Endothelial cell of umbilical vein (primary cell): Measurements from ENCODE around the gene COX7C. TPM values are rescaled to one million over a fixed set of nuclear protein-coding genes. Genes with fewer than 3 reads are reported as not detected.

ENCODE experiments used
- BruUV-seq: library from RNA; stranded (reverse); fragments of 400-500 nt; replicated peaks from 2 replicates; lab custom pipeline; 2021; lab: Mats Ljungman, UMichigan
- CTCF ChIA-PET: fragments of 300-600, 350-600 bp; sonication (Branson Sonifier 250); formaldehyde crosslinking; loops from one replicate; lab custom pipeline; 2021; ENCODE audit warnings: antibody characterized with exemption, inconsistent platforms; lab: Charles Lee
- POLR2A ChIA-PET: fragments of 300-600, 350-600 bp; sonication (Branson Sonifier 250); formaldehyde crosslinking; loops from one replicate; lab custom pipeline; 2021; ENCODE audit warnings: antibody characterized with exemption, inconsistent platforms; lab: Charles Lee
- DNase-seq: peaks from one replicate; pipeline ENCODE4 v3.0.0-alpha.2; 2011; ENCODE audit warnings: low read depth, low spot score
- FAIRE-seq: peaks from 2 replicates; lab custom pipeline; 2011; peaks lifted over from hg19 to GRCh38; lab: Jason Lieb, UNC
- H2AFZ ChIP-seq: 2 replicates; pipeline ENCODE4 v1.6.0; 2012; ENCODE audit warnings: low read depth, low read length, control low read depth, inconsistent platforms
- H3K27ac ChIP-seq: 2 replicates; pipeline ENCODE4 v1.5.1; 2011; ENCODE audit warnings: low read depth, mild to moderate bottlenecking, control low read depth, low read length, moderate library complexity; ENCODE audit not compliant: insufficient read depth
- H3K27me3 ChIP-seq, 2 experiments: 2 replicates each; pipeline versions ENCODE4 v1.6.0 to v1.6.1; 2011; ENCODE audit warnings: low read length in 2 of 2, mixed read lengths in 1 of 2; ENCODE audit not compliant: control insufficient read depth in 2 of 2, insufficient read depth in 2 of 2
- H3K36me3 ChIP-seq, 2 experiments: 2 replicates in 1 of 2; 3 replicates in 1 of 2; pipeline ENCODE4 v1.5.1; 2011; ENCODE audit warnings: low read length in 2 of 2, mild to moderate bottlenecking in 1 of 2, moderate library complexity in 1 of 2; ENCODE audit not compliant: control insufficient read depth in 2 of 2, insufficient read depth in 2 of 2; ENCODE audit errors: extremely low read depth in 1 of 2
- H3K4me1 ChIP-seq: 3 replicates; pipeline ENCODE4 v1.5.1; 2011; ENCODE audit warnings: mild to moderate bottlenecking, low read length; ENCODE audit not compliant: control insufficient read depth, insufficient read depth; ENCODE audit errors: extremely low read depth
- H3K4me2 ChIP-seq: 2 replicates; pipeline ENCODE4 v1.6.1; 2011; ENCODE audit warnings: low read length, control low read depth, mixed read lengths; ENCODE audit not compliant: insufficient read depth
- H3K4me3 ChIP-seq, 3 experiments: fragments of 200-600 bp in 1 of 3; sonication (generic), shearing (Covaris generic) in 1 of 3; replicated peaks in 1 of 3; 2 replicates each; pipeline ENCODE4 v1.5.1; 2011 to 2016; ENCODE audit warnings: control low read depth in 3 of 3, low read length in 3 of 3, mild to moderate bottlenecking in 2 of 3, inconsistent platforms in 1 of 3, low read depth in 1 of 3, moderate library complexity in 1 of 3; ENCODE audit not compliant: insufficient read depth in 1 of 3
- H3K79me2 ChIP-seq: 2 replicates; pipeline ENCODE4 v1.6.0; 2012; ENCODE audit warnings: low read length, inconsistent platforms; ENCODE audit not compliant: control insufficient read depth, insufficient read depth
- H3K9ac ChIP-seq: replicated peaks from 2 replicates; pipeline ENCODE3; 2011; ENCODE audit warnings: low read length, control low read depth; ENCODE audit not compliant: insufficient read depth; ENCODE audit errors: extremely low read depth
- H3K9me1 ChIP-seq: replicated peaks from 3 replicates; pipeline ENCODE4 v1.6.0; 2011; ENCODE audit warnings: mild to moderate bottlenecking, low read length; ENCODE audit not compliant: control insufficient read depth, insufficient read depth; ENCODE audit errors: extremely low read depth
- H3K9me3 ChIP-seq: replicated peaks from 2 replicates; pipeline ENCODE4 v1.5.1; 2012; ENCODE audit warnings: low read length, inconsistent platforms; ENCODE audit not compliant: control insufficient read depth, insufficient read depth
- H4K20me1 ChIP-seq: replicated peaks from 2 replicates; pipeline ENCODE3; 2011; ENCODE audit warnings: mild to moderate bottlenecking, low read length; ENCODE audit not compliant: control insufficient read depth, insufficient read depth; ENCODE audit errors: extremely low read depth
- CTCF ChIP-seq, 2 donors: IDR thresholded peaks; 1 replicate in 1 of 2; 2 replicates in 1 of 2; pipeline ENCODE4 v1.5.1; 2011; ENCODE audit warnings: low read length in 2 of 2, mild to moderate bottlenecking in 2 of 2, moderate library complexity in 2 of 2, control low read depth in 1 of 2, inconsistent platforms in 1 of 2, low read depth in 1 of 2; ENCODE audit not compliant: insufficient read depth in 1 of 2; ENCODE audit errors: extremely low read depth in 1 of 2
- EZH2 ChIP-seq: IDR thresholded peaks from 2 replicates; pipeline ENCODE4 v1.6.1; 2012; ENCODE audit warnings: borderline replicate concordance, low read depth, mild to moderate bottlenecking, moderate library complexity, low read length, inconsistent platforms; ENCODE audit not compliant: severe bottlenecking
- FOS ChIP-seq: IDR thresholded peaks from 2 replicates; pipeline ENCODE4 v1.6.1; 2011; ENCODE audit warnings: mild to moderate bottlenecking, low read length, moderate library complexity, borderline replicate concordance; ENCODE audit not compliant: insufficient read depth
- GATA2 ChIP-seq: IDR thresholded peaks from 2 replicates; pipeline ENCODE4 v1.7.0; 2011; ENCODE audit warnings: low read depth, mild to moderate bottlenecking, moderate library complexity, mixed read lengths, low read length; ENCODE audit not compliant: insufficient read length, insufficient read depth
- JUN ChIP-seq: IDR thresholded peaks from 2 replicates; pipeline ENCODE4 v1.6.1; 2011; ENCODE audit warnings: borderline replicate concordance, low read depth; ENCODE audit not compliant: insufficient read length, insufficient read depth
- MAX ChIP-seq: IDR thresholded peaks from 2 replicates; pipeline ENCODE4 v1.6.1; 2011; ENCODE audit not compliant: insufficient read depth, insufficient read length
- MYC ChIP-seq: IDR thresholded peaks from one replicate; pipeline ENCODE4 v1.6.1; 2011; ENCODE audit warnings: mild to moderate bottlenecking, low read depth, low read length
- POLR2A ChIP-seq: IDR thresholded peaks from 2 replicates; pipeline ENCODE4 v1.6.1; 2012; ENCODE audit warnings: low read depth, mild to moderate bottlenecking, control low read depth, low read length
- POLR2AphosphoS5 ChIP-seq: IDR thresholded peaks from 2 replicates; pipeline ENCODE4 v1.6.1; 2012; ENCODE audit warnings: low read depth, mild to moderate bottlenecking, control low read depth, low read length, moderate library complexity; ENCODE audit not compliant: insufficient read depth
- dilution Hi-C: fragments of 300-500 bp; cut with MboI; formaldehyde crosslinking; loops from one replicate; pipeline ENCODE4 v1.15.0; 2019; ENCODE audit warnings: low sequenced_read_pairs; ENCODE audit not compliant: extremely low pct_ligation_motif_present
- intact Hi-C: fragments of 100-400 bp; cut with micrococcal nuclease; formaldehyde crosslinking; loops from one replicate; pipeline ENCODE4 v1.10.0; 2022
- polyA plus RNA-seq, 4 experiments: library from polyadenylated mRNA; depleted of rRNA in 3 of 4; stranded (reverse) in 3 of 4; unstranded in 1 of 4; fragments of >200 nt; gene quantifications; 2 replicates each; pipeline versions ENCODE4 v1.2.1 to v1.2.3, GENCODE V29; 2011 to 2012; ENCODE audit warnings: missing spikeins in 1 of 4
- total RNA-seq: library from RNA; stranded (reverse); gene quantifications from 2 replicates; pipeline ENCODE4 v1.2.3, GENCODE V29; 2021

Gene COX7C
- total and polyA plus RNA-seq, 2 donors (not counting 3 experiments of a cell fraction or from before 2014, with no cell fraction given), result 383 to 476 TPM

GRCh38 chr5:86596476-86596875, 21.3 kb upstream of the COX7C start:
- H3K4me2 ChIP-seq, result no peak overlapping the region
- H3K36me3 ChIP-seq, result no peaks in the 10 kb centered on the region
- no peaks in the 10 kb centered on the region for H3K79me2 ChIP-seq
- H3K4me1 ChIP-seq, result no peaks in the 10 kb centered on the region
- no peaks in the 10 kb centered on the region for H3K9me3 ChIP-seq
- DNase-seq (no peak), FAIRE-seq (no peak)
- dilution Hi-C loops (no loop called here), intact Hi-C loops (no loop called here)
- ChIA-PET POLR2A (no interaction called here), CTCF (no interaction called here)
- TF ChIP-seq MYC (no peak), FOS (no peak)
- H3K9me1 ChIP-seq, result no peaks in the 10 kb centered on the region
- no peak overlapping the region for H3K4me3 ChIP-seq
- H4K20me1 ChIP-seq, result no peaks in the 10 kb centered on the region
- no peak overlapping the region for H2AFZ ChIP-seq
- no peak overlapping the region for H3K27ac ChIP-seq
- no peak overlapping the region for H3K9ac ChIP-seq
- H3K27me3 ChIP-seq, result no peaks in the 10 kb centered on the region
- BruUV-seq, result no TSS peak

GRCh38 chr5:86605881-86606280, 11.9 kb upstream of the COX7C start:
- Histone ChIP-seq H3K4me2 (no peak overlapping the region), H3K4me1 (no peaks in the 10 kb centered on the region), H3K36me3 (no peaks in the 10 kb centered on the region), H4K20me1 (no peaks in the 10 kb centered on the region), H3K27ac (no peak overlapping the region), H3K9me3 (no peaks in the 10 kb centered on the region), H2AFZ (no peak overlapping the region), H3K79me2 (no peaks in the 10 kb centered on the region), H3K9me1 (no peaks in the 10 kb centered on the region), H3K4me3 (no peak overlapping the region), H3K27me3 (no peaks in the 10 kb centered on the region), H3K9ac (no peak overlapping the region)
- ChIA-PET CTCF (no interaction called here), POLR2A (no interaction called here)
- TF ChIP-seq GATA2 (no peak), POLR2A (no peak), CTCF (IDR thresholded peaks at IDR 0.05; ENCODE audit: extremely low read depth in 1 of 2, insufficient read depth in 1 of 2, low read depth in 1 of 2, low read length in 2 of 2) (no peak), FOS (no peak), JUN (no peak), MAX (no peak), MYC (no peak), POLR2AphosphoS5 (no peak), EZH2 (no peak)
- FAIRE-seq, result no peak
- no peak for DNase-seq
- no TSS peak for BruUV-seq
- dilution Hi-C loops (no loop called here), intact Hi-C loops (no loop called here)
